PFSK-1 (cell line): ENCODE results near the gene FSCN2.

Source experiments
- FOXP2 ChIP-seq: optimal IDR thresholded peaks from 2 replicates; pipeline ENCODE3; 2011; ENCODE audit warnings: borderline replicate concordance, control low read depth, inconsistent platforms; ENCODE audit not compliant: insufficient read depth; ENCODE audit errors: extremely low read length, extremely low read depth
- POLR2AphosphoS5 ChIP-seq: IDR thresholded peaks from 2 replicates; pipeline ENCODE4 v1.6.1; 2012; ENCODE audit warnings: low read depth, mild to moderate bottlenecking, control low read depth, low read length, moderate library complexity
- SIN3A ChIP-seq: IDR thresholded peaks from 2 replicates; pipeline ENCODE4 v1.6.1; 2012; ENCODE audit warnings: mild to moderate bottlenecking, low read length, moderate library complexity, borderline replicate concordance; ENCODE audit not compliant: insufficient read depth
- TAF1 ChIP-seq: IDR thresholded peaks from 2 replicates; pipeline ENCODE4 v1.6.1; 2012; ENCODE audit warnings: low read length, control low read depth, borderline replicate concordance; ENCODE audit not compliant: insufficient read depth
- TF ChIP-seq, protein P1 (sequence below), 2 experiments: IDR thresholded peaks; 2 replicates each; pipeline versions ENCODE4 v1.6.1 to v1.8.0; 2011 to 2012; ENCODE audit warnings: low read depth in 2 of 2, low read length in 2 of 2, control low read depth in 1 of 2, inconsistent platforms in 1 of 2, mild to moderate bottlenecking in 1 of 2, moderate library complexity in 1 of 2; ENCODE audit not compliant: insufficient read depth in 1 of 2

DNA sequence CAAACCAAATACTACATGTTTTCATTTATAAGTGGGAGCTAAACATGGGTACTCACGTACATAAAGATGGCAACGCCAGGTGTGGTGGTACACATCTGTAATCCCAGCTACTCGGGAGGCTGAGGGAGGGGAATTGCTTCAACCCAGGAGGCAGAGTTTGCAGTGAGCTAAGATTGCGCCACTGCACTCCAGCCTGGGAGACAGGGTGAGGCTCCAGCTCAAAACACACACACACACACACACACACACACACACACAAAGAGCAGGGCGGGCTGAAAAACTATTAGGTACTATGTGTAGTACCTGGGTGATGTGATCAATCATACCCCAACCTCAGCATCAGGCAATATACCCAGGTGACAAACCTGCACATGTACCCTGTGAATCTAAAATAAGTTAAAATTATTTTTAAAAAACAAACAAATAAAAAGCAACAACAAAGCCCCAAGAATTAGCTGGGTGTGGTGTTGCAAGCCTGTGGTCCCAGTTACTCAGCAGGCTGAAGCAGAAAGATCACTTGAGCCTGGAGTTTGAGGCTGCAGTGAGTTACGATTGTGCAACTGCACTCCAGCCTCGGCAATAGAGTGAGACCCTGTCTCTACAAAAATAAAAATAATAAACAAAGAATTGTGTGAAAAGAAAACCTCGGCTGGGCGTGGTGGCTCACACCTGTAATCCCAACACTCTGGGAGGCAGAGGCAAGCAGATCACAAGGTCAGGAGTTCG is 35.8 kb downstream of the FSCN2 start:
- TF ChIP-seq, protein P1, sequence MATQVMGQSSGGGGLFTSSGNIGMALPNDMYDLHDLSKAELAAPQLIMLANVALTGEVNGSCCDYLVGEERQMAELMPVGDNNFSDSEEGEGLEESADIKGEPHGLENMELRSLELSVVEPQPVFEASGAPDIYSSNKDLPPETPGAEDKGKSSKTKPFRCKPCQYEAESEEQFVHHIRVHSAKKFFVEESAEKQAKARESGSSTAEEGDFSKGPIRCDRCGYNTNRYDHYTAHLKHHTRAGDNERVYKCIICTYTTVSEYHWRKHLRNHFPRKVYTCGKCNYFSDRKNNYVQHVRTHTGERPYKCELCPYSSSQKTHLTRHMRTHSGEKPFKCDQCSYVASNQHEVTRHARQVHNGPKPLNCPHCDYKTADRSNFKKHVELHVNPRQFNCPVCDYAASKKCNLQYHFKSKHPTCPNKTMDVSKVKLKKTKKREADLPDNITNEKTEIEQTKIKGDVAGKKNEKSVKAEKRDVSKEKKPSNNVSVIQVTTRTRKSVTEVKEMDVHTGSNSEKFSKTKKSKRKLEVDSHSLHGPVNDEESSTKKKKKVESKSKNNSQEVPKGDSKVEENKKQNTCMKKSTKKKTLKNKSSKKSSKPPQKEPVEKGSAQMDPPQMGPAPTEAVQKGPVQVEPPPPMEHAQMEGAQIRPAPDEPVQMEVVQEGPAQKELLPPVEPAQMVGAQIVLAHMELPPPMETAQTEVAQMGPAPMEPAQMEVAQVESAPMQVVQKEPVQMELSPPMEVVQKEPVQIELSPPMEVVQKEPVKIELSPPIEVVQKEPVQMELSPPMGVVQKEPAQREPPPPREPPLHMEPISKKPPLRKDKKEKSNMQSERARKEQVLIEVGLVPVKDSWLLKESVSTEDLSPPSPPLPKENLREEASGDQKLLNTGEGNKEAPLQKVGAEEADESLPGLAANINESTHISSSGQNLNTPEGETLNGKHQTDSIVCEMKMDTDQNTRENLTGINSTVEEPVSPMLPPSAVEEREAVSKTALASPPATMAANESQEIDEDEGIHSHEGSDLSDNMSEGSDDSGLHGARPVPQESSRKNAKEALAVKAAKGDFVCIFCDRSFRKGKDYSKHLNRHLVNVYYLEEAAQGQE (IDR thresholded peaks at IDR 0.05; ENCODE audit: insufficient read depth in 1 of 2, low read depth in 2 of 2, low read length in 2 of 2) = no peak
- TF ChIP-seq TAF1 = no peak
- TF ChIP-seq POLR2AphosphoS5 = no peak
- TF ChIP-seq SIN3A = no peak
- TF ChIP-seq FOXP2 = no peak
